NB4 (cell line): ENCODE results near the gene NUMB.

Experiments
- POLR2A ChIP-seq: IDR thresholded peaks from 2 replicates; pipeline ENCODE4 v1.6.1; 2011; ENCODE audit warnings: mild to moderate bottlenecking; ENCODE audit not compliant: insufficient read length; ENCODE audit errors: extremely low read depth
- TF ChIP-seq, protein P1 (sequence below): IDR thresholded peaks from one replicate; pipeline ENCODE4 v1.5.1; 2012; ENCODE audit warnings: low read depth, low read length

DNA sequence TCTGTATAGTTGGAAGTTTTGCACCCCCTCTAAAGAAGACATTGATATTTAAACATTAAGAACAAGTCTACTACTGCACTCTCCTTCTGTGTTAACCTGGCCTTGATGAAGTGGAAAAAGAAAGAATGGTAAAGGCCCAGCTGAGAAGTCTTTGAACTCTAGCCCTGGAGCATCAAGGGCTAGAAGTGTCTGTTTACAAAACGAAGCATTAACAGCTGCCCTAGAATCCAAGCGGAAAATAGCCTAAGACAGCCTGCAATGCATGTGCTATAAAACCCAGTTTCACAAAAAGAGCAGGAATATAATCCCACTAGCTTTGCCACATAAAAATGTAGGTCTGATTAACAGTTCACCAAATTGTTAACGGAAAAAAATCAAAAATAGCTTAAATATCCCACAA is 60.5 kb downstream of the NUMB start:
- TF ChIP-seq POLR2A: no peak
- TF ChIP-seq, protein P1, sequence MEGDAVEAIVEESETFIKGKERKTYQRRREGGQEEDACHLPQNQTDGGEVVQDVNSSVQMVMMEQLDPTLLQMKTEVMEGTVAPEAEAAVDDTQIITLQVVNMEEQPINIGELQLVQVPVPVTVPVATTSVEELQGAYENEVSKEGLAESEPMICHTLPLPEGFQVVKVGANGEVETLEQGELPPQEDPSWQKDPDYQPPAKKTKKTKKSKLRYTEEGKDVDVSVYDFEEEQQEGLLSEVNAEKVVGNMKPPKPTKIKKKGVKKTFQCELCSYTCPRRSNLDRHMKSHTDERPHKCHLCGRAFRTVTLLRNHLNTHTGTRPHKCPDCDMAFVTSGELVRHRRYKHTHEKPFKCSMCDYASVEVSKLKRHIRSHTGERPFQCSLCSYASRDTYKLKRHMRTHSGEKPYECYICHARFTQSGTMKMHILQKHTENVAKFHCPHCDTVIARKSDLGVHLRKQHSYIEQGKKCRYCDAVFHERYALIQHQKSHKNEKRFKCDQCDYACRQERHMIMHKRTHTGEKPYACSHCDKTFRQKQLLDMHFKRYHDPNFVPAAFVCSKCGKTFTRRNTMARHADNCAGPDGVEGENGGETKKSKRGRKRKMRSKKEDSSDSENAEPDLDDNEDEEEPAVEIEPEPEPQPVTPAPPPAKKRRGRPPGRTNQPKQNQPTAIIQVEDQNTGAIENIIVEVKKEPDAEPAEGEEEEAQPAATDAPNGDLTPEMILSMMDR: no peak
